HepG2 (cell line): Measurements from ENCODE around the gene IL3RA. TPM values are rescaled to one million over a fixed set of nuclear protein-coding genes. Genes with fewer than 3 reads are reported as not detected.

Experiments used
- EEA1 ChIP-seq: sonication (generic); formaldehyde crosslinking; IDR thresholded peaks from 2 replicates; pipeline ENCODE4 v1.5.1; 2020; ENCODE audit warnings: mild to moderate bottlenecking, missing genetic modification reagents, borderline replicate concordance
- HOXA7 ChIP-seq: sonication (generic); formaldehyde crosslinking; IDR thresholded peaks from 2 replicates; pipeline ENCODE4 v1.8.1; 2022; ENCODE audit warnings: mild to moderate bottlenecking, missing genetic modification reagents, moderate library complexity
- RAD21 ChIP-seq: fragments of 450-650 bp; formaldehyde crosslinking; IDR thresholded peaks from 2 replicates; pipeline ENCODE4 v1.5.0; 2020; ENCODE audit warnings: mild to moderate bottlenecking
- XRCC5 ChIP-seq: fragments of 200-400 bp; formaldehyde crosslinking; optimal IDR thresholded peaks from 2 replicates; pipeline ENCODE3; 2017; ENCODE audit warnings: mild to moderate bottlenecking, low read length
- YEATS2 ChIP-seq: sonication (generic); formaldehyde crosslinking; IDR thresholded peaks from 2 replicates; pipeline ENCODE4 v1.4.0; 2020; ENCODE audit warnings: missing genetic modification reagents, borderline replicate concordance
- ZNF260 ChIP-seq: sonication (generic); formaldehyde crosslinking; IDR thresholded peaks from 2 replicates; pipeline ENCODE4 v1.4.0; 2020; ENCODE audit warnings: missing genetic modification reagents, low read depth, mild to moderate bottlenecking, borderline replicate concordance
- ZSCAN21 ChIP-seq: sonication (generic); formaldehyde crosslinking; IDR thresholded peaks from 2 replicates; pipeline ENCODE4 v1.8.0; 2022; ENCODE audit warnings: mild to moderate bottlenecking, missing genetic modification reagents, moderate library complexity, borderline replicate concordance
- polyA plus RNA-seq, 8 experiments: library from polyadenylated mRNA; depleted of rRNA in 3 of 8; stranded (reverse) in 7 of 8; unstranded in 1 of 8; fragments of >200 nt; fragmentation: Illumina TruSeq in 4 of 8; extraction: Trizol in 4 of 8; gene quantifications; 2 replicates each; pipeline versions ENCODE4 v1.2.1 to v1.2.3, GENCODE V29; 2011 to 2016; ENCODE audit warnings: low read depth in 4 of 8, missing spikeins in 1 of 8, mixed read lengths in 1 of 8; ENCODE audit not compliant: insufficient read depth in 1 of 8
- total RNA-seq, 5 experiments: library from RNA; depleted of rRNA; stranded (reverse); fragments of >200 nt; fragmentation: Illumina TruSeq; extraction: Trizol; gene quantifications; 2 replicates each; pipeline ENCODE4 v1.2.3, GENCODE V29; 2016; ENCODE audit warnings: low read depth in 1 of 5
- TF ChIP-seq, protein P1 (sequence below): sonication (generic); formaldehyde crosslinking; conservative IDR thresholded peaks from 2 replicates; pipeline ENCODE4 v1.4.0; 2020; ENCODE audit warnings: missing genetic modification reagents
- TF ChIP-seq, protein P2 (sequence below): sonication (generic); formaldehyde crosslinking; IDR thresholded peaks from 2 replicates; pipeline ENCODE4 v1.5.0; 2020; ENCODE audit warnings: missing genetic modification reagents, mild to moderate bottlenecking, borderline replicate concordance
- TF ChIP-seq, protein P3 (sequence below): sonication (generic); formaldehyde crosslinking; IDR thresholded peaks from 2 replicates; pipeline ENCODE4 v1.5.0; 2020; ENCODE audit warnings: mild to moderate bottlenecking, missing genetic modification reagents, borderline replicate concordance
- TF ChIP-seq, protein P4 (sequence below): sonication (generic); formaldehyde crosslinking; IDR thresholded peaks from 2 replicates; pipeline ENCODE4 v1.4.0; 2020; ENCODE audit warnings: low read depth, mild to moderate bottlenecking, missing genetic modification reagents
- TF ChIP-seq, protein P5 (sequence below): sonication (generic); formaldehyde crosslinking; IDR thresholded peaks from 2 replicates; pipeline ENCODE4 v1.4.0; 2020; ENCODE audit warnings: missing genetic modification reagents
- TF ChIP-seq, protein P6 (sequence below): sonication (generic); formaldehyde crosslinking; IDR thresholded peaks from 2 replicates; pipeline ENCODE4 v1.5.1; 2020; ENCODE audit warnings: mild to moderate bottlenecking, missing genetic modification reagents, moderate library complexity

The IL3RA gene
- total and polyA plus RNA-seq, 2 of the 13 experiments (the other 11 are each of a cell fraction or from before 2014, with no cell fraction given): not detected

DNA sequence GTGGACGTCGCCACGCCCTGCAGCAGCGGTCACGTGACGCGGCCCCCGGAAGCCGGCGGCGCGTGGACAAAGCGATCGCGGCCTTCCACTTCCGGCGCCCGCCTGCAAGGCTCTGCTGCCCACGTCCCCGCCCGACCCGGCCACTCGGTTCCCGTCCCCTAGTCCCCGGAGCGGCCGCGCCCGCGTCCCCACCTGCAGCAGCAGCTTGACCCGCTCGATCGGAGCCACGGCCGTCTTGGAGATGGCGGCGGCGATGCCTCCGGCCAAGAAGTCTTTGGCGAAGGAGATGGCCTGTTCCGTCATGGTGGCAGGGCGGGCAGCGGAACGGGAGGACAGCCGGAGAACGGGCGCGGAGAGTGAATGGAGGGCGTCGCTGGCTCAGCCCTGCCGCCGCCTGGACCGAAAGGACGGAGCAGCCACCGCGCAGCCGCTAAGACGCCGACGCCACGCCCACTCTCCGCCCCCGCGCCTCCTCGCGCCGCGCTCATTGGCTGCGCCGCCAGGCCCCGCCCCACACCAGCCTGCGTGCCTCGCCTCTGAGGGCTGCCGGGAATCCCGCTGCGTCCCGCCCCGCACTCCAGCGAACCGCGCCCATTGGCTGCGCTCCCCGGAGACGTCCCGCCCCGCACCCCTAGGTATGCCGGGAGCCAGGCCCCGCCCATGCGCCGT, 55.3 kb downstream of the IL3RA start, which contains the start of gene SLC25A6 (continued):
- no peak; the same call in 1 of the 2 replicates for TF ChIP-seq EEA1 (CRISPR knock-in tag)
- TF ChIP-seq, protein P1, sequence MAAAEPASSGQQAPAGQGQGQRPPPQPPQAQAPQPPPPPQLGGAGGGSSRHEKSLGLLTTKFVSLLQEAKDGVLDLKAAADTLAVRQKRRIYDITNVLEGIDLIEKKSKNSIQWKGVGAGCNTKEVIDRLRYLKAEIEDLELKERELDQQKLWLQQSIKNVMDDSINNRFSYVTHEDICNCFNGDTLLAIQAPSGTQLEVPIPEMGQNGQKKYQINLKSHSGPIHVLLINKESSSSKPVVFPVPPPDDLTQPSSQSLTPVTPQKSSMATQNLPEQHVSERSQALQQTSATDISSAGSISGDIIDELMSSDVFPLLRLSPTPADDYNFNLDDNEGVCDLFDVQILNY (CRISPR knock-in tag): no peak; the same call in 1 of the 2 replicates
- peak; percentile 38 for TF ChIP-seq XRCC5
- peak; percentile 95 for TF ChIP-seq YEATS2 (CRISPR knock-in tag)
- no peak for TF ChIP-seq ZNF260 (CRISPR knock-in tag)
- TF ChIP-seq, protein P2, sequence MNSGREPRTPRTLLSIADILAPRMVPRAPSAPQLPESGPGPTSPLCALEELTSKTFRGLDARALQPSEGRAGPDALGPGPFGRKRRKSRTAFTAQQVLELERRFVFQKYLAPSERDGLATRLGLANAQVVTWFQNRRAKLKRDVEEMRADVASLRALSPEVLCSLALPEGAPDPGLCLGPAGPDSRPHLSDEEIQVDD (CRISPR knock-in tag): peak; percentile 47; the same call in 1 of the 2 replicates
- TF ChIP-seq, protein P3, sequence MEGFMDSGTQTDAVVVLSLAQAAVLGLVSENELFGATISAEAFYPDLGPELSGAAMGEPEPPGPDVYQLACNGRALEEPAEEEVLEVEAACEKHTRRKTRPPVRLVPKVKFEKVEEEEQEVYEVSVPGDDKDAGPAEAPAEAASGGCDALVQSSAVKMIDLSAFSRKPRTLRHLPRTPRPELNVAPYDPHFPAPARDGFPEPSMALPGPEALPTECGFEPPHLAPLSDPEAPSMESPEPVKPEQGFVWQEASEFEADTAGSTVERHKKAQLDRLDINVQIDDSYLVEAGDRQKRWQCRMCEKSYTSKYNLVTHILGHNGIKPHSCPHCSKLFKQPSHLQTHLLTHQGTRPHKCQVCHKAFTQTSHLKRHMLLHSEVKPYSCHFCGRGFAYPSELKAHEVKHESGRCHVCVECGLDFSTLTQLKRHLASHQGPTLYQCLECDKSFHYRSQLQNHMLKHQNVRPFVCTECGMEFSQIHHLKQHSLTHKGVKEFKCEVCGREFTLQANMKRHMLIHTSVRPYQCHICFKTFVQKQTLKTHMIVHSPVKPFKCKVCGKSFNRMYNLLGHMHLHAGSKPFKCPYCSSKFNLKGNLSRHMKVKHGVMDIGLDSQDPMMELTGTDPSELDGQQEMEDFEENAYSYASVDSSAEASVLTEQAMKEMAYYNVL: peak; percentile 81; the same call in 1 of the 2 replicates
- peak; percentile 67; the same call in 1 of the 2 replicates for TF ChIP-seq RAD21 (CRISPR knock-in tag)
- peak; percentile 58; the same call in 1 of the 2 replicates for TF ChIP-seq ZSCAN21 (CRISPR knock-in tag)
- TF ChIP-seq, protein P4, sequence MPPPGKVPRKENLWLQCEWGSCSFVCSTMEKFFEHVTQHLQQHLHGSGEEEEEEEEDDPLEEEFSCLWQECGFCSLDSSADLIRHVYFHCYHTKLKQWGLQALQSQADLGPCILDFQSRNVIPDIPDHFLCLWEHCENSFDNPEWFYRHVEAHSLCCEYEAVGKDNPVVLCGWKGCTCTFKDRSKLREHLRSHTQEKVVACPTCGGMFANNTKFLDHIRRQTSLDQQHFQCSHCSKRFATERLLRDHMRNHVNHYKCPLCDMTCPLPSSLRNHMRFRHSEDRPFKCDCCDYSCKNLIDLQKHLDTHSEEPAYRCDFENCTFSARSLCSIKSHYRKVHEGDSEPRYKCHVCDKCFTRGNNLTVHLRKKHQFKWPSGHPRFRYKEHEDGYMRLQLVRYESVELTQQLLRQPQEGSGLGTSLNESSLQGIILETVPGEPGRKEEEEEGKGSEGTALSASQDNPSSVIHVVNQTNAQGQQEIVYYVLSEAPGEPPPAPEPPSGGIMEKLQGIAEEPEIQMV (CRISPR knock-in tag): 0 out of 2 replicates have a peak, but pooled peaks have one; percentile 9
- TF ChIP-seq, protein P5, sequence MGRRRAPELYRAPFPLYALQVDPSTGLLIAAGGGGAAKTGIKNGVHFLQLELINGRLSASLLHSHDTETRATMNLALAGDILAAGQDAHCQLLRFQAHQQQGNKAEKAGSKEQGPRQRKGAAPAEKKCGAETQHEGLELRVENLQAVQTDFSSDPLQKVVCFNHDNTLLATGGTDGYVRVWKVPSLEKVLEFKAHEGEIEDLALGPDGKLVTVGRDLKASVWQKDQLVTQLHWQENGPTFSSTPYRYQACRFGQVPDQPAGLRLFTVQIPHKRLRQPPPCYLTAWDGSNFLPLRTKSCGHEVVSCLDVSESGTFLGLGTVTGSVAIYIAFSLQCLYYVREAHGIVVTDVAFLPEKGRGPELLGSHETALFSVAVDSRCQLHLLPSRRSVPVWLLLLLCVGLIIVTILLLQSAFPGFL (CRISPR knock-in tag): peak; percentile 65; the same call in 1 of the 2 replicates
- TF ChIP-seq, protein P6, sequence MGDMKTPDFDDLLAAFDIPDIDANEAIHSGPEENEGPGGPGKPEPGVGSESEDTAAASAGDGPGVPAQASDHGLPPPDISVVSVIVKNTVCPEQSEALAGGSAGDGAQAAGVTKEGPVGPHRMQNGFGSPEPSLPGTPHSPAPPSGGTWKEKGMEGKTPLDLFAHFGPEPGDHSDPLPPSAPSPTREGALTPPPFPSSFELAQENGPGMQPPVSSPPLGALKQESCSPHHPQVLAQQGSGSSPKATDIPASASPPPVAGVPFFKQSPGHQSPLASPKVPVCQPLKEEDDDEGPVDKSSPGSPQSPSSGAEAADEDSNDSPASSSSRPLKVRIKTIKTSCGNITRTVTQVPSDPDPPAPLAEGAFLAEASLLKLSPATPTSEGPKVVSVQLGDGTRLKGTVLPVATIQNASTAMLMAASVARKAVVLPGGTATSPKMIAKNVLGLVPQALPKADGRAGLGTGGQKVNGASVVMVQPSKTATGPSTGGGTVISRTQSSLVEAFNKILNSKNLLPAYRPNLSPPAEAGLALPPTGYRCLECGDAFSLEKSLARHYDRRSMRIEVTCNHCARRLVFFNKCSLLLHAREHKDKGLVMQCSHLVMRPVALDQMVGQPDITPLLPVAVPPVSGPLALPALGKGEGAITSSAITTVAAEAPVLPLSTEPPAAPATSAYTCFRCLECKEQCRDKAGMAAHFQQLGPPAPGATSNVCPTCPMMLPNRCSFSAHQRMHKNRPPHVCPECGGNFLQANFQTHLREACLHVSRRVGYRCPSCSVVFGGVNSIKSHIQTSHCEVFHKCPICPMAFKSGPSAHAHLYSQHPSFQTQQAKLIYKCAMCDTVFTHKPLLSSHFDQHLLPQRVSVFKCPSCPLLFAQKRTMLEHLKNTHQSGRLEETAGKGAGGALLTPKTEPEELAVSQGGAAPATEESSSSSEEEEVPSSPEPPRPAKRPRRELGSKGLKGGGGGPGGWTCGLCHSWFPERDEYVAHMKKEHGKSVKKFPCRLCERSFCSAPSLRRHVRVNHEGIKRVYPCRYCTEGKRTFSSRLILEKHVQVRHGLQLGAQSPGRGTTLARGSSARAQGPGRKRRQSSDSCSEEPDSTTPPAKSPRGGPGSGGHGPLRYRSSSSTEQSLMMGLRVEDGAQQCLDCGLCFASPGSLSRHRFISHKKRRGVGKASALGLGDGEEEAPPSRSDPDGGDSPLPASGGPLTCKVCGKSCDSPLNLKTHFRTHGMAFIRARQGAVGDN (CRISPR knock-in tag): peak; percentile 80
- no peak for TF ChIP-seq HOXA7
